ENCODE measurements around the gene ANXA6.

GRCh38 chr5:151191661-151192060 is 34.1 kb upstream of the ANXA6 start:
- TF ChIP-seq CTCF (IDR thresholded peaks at IDR 0.05) (no peak), POLR2AphosphoS5 (IDR thresholded peaks at IDR 0.05) (no peak), EP300 (IDR thresholded peaks at IDR 0.05) (no peak), POLR2A (IDR thresholded peaks at IDR 0.05) (no peak)

Measured in suprapubic skin (tissue), 4 donors.